H1 (cell line): ENCODE data around the gene ISX. TPM values are rescaled to one million over a fixed set of nuclear protein-coding genes. Genes with fewer than 3 reads are reported as not detected.

ENCODE experiments used
- CTCF ChIA-PET: fragments of 300-600 bp; sonication (Branson Sonifier 250); formaldehyde crosslinking; loops from one replicate; lab custom pipeline; 2021; ENCODE audit not compliant: partially characterized antibody; lab: Charles Lee
- POLR2A ChIA-PET: fragments of 300-600 bp; sonication (Branson Sonifier 250); formaldehyde crosslinking; loops from one replicate; lab custom pipeline; 2021; ENCODE audit warnings: inconsistent platforms; ENCODE audit not compliant: partially characterized antibody; lab: Charles Lee
- DNase-seq, 2 experiments: peaks; one replicate each; pipeline versions ENCODE4 v3.0.0 to v3.0.0-alpha.2; 2010 to 2022; ENCODE audit warnings: low spot score in 2 of 2, low read depth in 1 of 2, mixed read lengths in 1 of 2
- FAIRE-seq: peaks from 2 replicates; lab custom pipeline; 2011; peaks lifted over from hg19 to GRCh38; lab: Jason Lieb, UNC
- H2AFZ ChIP-seq: 2 replicates; pipeline ENCODE4 v1.8.1; 2012; ENCODE audit warnings: low read length, inconsistent platforms
- H2AK5ac ChIP-seq: 2 replicates; pipeline ENCODE4 v1.6.1; 2013; ENCODE audit warnings: low read depth, low read length
- H2BK120ac ChIP-seq: replicated peaks from 2 replicates; pipeline ENCODE3; 2013; ENCODE audit warnings: low read depth, low read length, inconsistent platforms
- H2BK12ac ChIP-seq: 2 replicates; pipeline ENCODE4 v1.6.1; 2013; ENCODE audit warnings: low read depth, low read length
- H2BK15ac ChIP-seq: 2 replicates; pipeline ENCODE4 v1.6.1; 2013; ENCODE audit warnings: low read length
- H2BK20ac ChIP-seq: 2 replicates; pipeline ENCODE4 v1.6.1; 2013; ENCODE audit warnings: low read length
- H2BK5ac ChIP-seq: 2 replicates; pipeline ENCODE4 v1.6.1; 2013; ENCODE audit warnings: low read depth, low read length
- H3K14ac ChIP-seq: 2 replicates; pipeline ENCODE4 v1.6.1; 2013; ENCODE audit warnings: inconsistent platforms; ENCODE audit not compliant: insufficient read length
- H3K18ac ChIP-seq: 2 replicates; pipeline ENCODE4 v1.6.1; 2013; ENCODE audit warnings: low read length; ENCODE audit errors: extremely low read depth
- H3K23ac ChIP-seq: 2 replicates; pipeline ENCODE4 v1.6.1; 2013; ENCODE audit warnings: inconsistent platforms; ENCODE audit not compliant: insufficient read length
- H3K23me2 ChIP-seq: 2 replicates; pipeline ENCODE4 v1.6.1; 2013; ENCODE audit warnings: low read depth, low read length
- H3K27ac ChIP-seq: 2 replicates; pipeline ENCODE4 v1.6.1; 2011; ENCODE audit warnings: low read depth, low read length, inconsistent platforms
- H3K27me3 ChIP-seq, 4 experiments: replicated peaks in 1 of 4; 1 replicate in 1 of 4; 2 replicates in 3 of 4; pipeline versions ENCODE4 v1.6.1 to v1.8.1; 2011 to 2013; ENCODE audit warnings: low read length in 3 of 4, mild to moderate bottlenecking in 3 of 4, inconsistent platforms in 2 of 4, mixed read lengths in 2 of 4, moderate library complexity in 1 of 4; ENCODE audit not compliant: control insufficient read depth in 3 of 4, insufficient read depth in 3 of 4; ENCODE audit errors: extremely low read depth in 1 of 4
- H3K36me3 ChIP-seq, 4 experiments: 2 replicates each; pipeline versions ENCODE4 v1.6.1 to v1.8.1; 2011 to 2013; ENCODE audit warnings: mild to moderate bottlenecking in 4 of 4, low read length in 3 of 4, moderate library complexity in 2 of 4, control low read depth in 1 of 4, inconsistent platforms in 1 of 4; ENCODE audit not compliant: insufficient read depth in 4 of 4, control insufficient read depth in 2 of 4
- H3K4ac ChIP-seq: replicated peaks from 2 replicates; pipeline ENCODE3; 2013; ENCODE audit warnings: low read length, low read depth, mixed read lengths, inconsistent platforms; ENCODE audit not compliant: insufficient read length
- H3K4me1 ChIP-seq, 4 experiments: replicated peaks in 1 of 4; 1 replicate in 1 of 4; 2 replicates in 3 of 4; pipeline versions ENCODE4 v1.6.1 to v1.8.1; 2011 to 2013; ENCODE audit warnings: low read length in 3 of 4, inconsistent platforms in 2 of 4, mixed read lengths in 1 of 4; ENCODE audit not compliant: insufficient read depth in 4 of 4, control insufficient read depth in 3 of 4
- H3K4me2 ChIP-seq, 2 experiments: 2 replicates each; pipeline versions ENCODE4 v1.6.1 to v1.8.1; 2011 to 2013; ENCODE audit warnings: low read depth in 2 of 2, low read length in 2 of 2, control low read depth in 1 of 2, inconsistent platforms in 1 of 2, mild to moderate bottlenecking in 1 of 2; ENCODE audit not compliant: insufficient read depth in 1 of 2
- H3K4me3 ChIP-seq, 4 experiments: fragments of 200-600, 300-600 bp in 1 of 4; sonication (generic), shearing (Covaris generic), sonication (Bioruptor Twin) in 1 of 4; 2 replicates each; pipeline versions ENCODE4 v1.5.1 to v1.8.1; 2011 to 2016; ENCODE audit warnings: low read length in 4 of 4, low read depth in 3 of 4, control low read depth in 2 of 4, inconsistent platforms in 2 of 4, mild to moderate bottlenecking in 2 of 4, mixed read lengths in 1 of 4, moderate library complexity in 1 of 4; ENCODE audit not compliant: insufficient read depth in 2 of 4; ENCODE audit errors: extremely low read depth in 1 of 4
- H3K56ac ChIP-seq: replicated peaks from 2 replicates; pipeline ENCODE3; 2013; ENCODE audit warnings: low read depth, mild to moderate bottlenecking, mixed read lengths, low read length, inconsistent platforms; ENCODE audit not compliant: insufficient read length
- H3K79me1 ChIP-seq: 2 replicates; pipeline ENCODE4 v1.6.1; 2013; ENCODE audit warnings: low read depth, low read length, control low read depth
- H3K79me2 ChIP-seq, 2 experiments: 2 replicates each; pipeline versions ENCODE4 v1.6.1 to v1.8.1; 2012 to 2013; ENCODE audit warnings: low read length in 2 of 2, mild to moderate bottlenecking in 2 of 2, inconsistent platforms in 1 of 2; ENCODE audit not compliant: insufficient read depth in 2 of 2, control insufficient read depth in 1 of 2
- H3K9ac ChIP-seq, 4 experiments: replicated peaks in 1 of 4; 1 replicate in 1 of 4; 2 replicates in 3 of 4; pipeline versions ENCODE4 v1.6.1 to v1.8.1; 2011 to 2013; ENCODE audit warnings: low read depth in 3 of 4, low read length in 3 of 4, control low read depth in 2 of 4, mild to moderate bottlenecking in 2 of 4, moderate library complexity in 2 of 4, inconsistent platforms in 1 of 4; ENCODE audit errors: extremely low read depth in 1 of 4
- H3K9me3 ChIP-seq, 2 experiments: 2 replicates each; pipeline versions ENCODE4 v1.6.1 to v1.8.1; 2012 to 2013; ENCODE audit warnings: mild to moderate bottlenecking in 2 of 2, moderate library complexity in 2 of 2, control low read depth in 1 of 2, inconsistent platforms in 1 of 2, low read depth in 1 of 2, low read length in 1 of 2, mixed read lengths in 1 of 2; ENCODE audit not compliant: insufficient read depth in 2 of 2
- H4K20me1 ChIP-seq, 2 experiments: replicated peaks in 1 of 2; 2 replicates each; pipeline versions ENCODE3 to v1.8.1; 2011 to 2013; ENCODE audit warnings: inconsistent platforms in 2 of 2, low read length in 2 of 2, mild to moderate bottlenecking in 1 of 2; ENCODE audit not compliant: insufficient read depth in 2 of 2, control insufficient read depth in 1 of 2
- H4K5ac ChIP-seq: 2 replicates; pipeline ENCODE4 v1.6.1; 2013; ENCODE audit warnings: low read length, low read depth, mixed read lengths, inconsistent platforms; ENCODE audit not compliant: insufficient read length
- H4K8ac ChIP-seq: 2 replicates; pipeline ENCODE4 v1.8.0; 2013; ENCODE audit warnings: mild to moderate bottlenecking, moderate library complexity, low read length, inconsistent platforms; ENCODE audit not compliant: insufficient read depth; ENCODE audit errors: extremely low read depth
- H4K91ac ChIP-seq: replicated peaks from 2 replicates; pipeline ENCODE3; 2013; ENCODE audit warnings: low read length, mixed read lengths, inconsistent platforms; ENCODE audit not compliant: insufficient read length
- PHF8 ChIP-seq: fragments of 200-600 bp; sonication (generic); conservative IDR thresholded peaks from 2 replicates; pipeline ENCODE4 v1.7.1; 2012; ENCODE audit warnings: low read depth, mild to moderate bottlenecking, inconsistent platforms, low read length, moderate library complexity
- POLR2AphosphoS5 ChIP-seq: IDR thresholded peaks from 2 replicates; pipeline ENCODE4 v1.6.1; 2011; ENCODE audit warnings: low read depth, low read length
- RAD21 ChIP-seq, 2 experiments: IDR thresholded peaks in 1 of 2; conservative IDR thresholded peaks in 1 of 2; 2 replicates each; pipeline ENCODE4 v1.6.1; 2011; ENCODE audit warnings: low read depth in 2 of 2, low read length in 2 of 2, improper control_type of control experiment in 1 of 2, inconsistent platforms in 1 of 2, mild to moderate bottlenecking in 1 of 2, moderate library complexity in 1 of 2
- WGBS, 2 experiments: shearing (Covaris generic) in 1 of 2; methylation state at CpG; one replicate each; pipeline versions ENCODE4 v1.1.6 to v1.1.7; 2013 to 2015; ENCODE audit warnings: low lambda C conversion rate in 2 of 2, mixed read lengths in 2 of 2, inconsistent platforms in 1 of 2, low coverage in 1 of 2, missing lambda C conversion rate in 1 of 2; ENCODE audit not compliant: insufficient replicate concordance in 2 of 2, insufficient coverage in 1 of 2, insufficient read length in 1 of 2; ENCODE audit errors: extremely low coverage in 1 of 2, missing lambda C conversion rate in 1 of 2; 5-methylcytosine and 5-hydroxymethylcytosine counted together
- long read RNA-seq, 2 experiments: library from RNA in 1 of 2; library from capped mRNA in 1 of 2; stranded (forward); transcript quantifications; one replicate each; pipeline ENCODE4 v2.0.0, GENCODE V29; 2021; ENCODE audit warnings: inconsistent platforms in 1 of 2
- polyA minus RNA-seq, 3 experiments: library from RNA; depleted of rRNA, polyadenylated mRNA; stranded (reverse); fragments of >200 nt; gene quantifications; 1 replicate in 2 of 3; 2 replicates in 1 of 3; pipeline ENCODE4 v1.2.3, GENCODE V29; 2011
- polyA plus RNA-seq, 7 experiments: library from polyadenylated mRNA; depleted of rRNA in 3 of 7; stranded (reverse) in 5 of 7; unstranded in 2 of 7; fragments of >200 nt in 5 of 7; fragments of 200-250 nt in 2 of 7; gene quantifications; 1 replicate in 5 of 7; 2 replicates in 1 of 7; 4 replicates in 1 of 7; pipeline versions ENCODE4 v1.2.1 to v1.2.3, GENCODE V29; 2011 to 2013; ENCODE audit warnings: missing spikeins in 2 of 7, mixed read lengths in 2 of 7
- total RNA-seq: library from RNA; stranded (reverse); fragmentation: NEBNext Ultra II Directional; extraction: Animal tissue kit (Norgen Biotek cat#: 25700); gene quantifications from 2 replicates; pipeline ENCODE4 v1.2.1, GENCODE V29; 2021

ISX gene
- not detected in 2 replicates for total RNA-seq
- polyA plus RNA-seq (2011; rRNA removed), result not detected in 2 replicates
- not detected for polyA plus RNA-seq (2011; cell fraction: cytosol; rRNA removed)
- not detected for polyA plus RNA-seq (2011; cell fraction: nucleus; rRNA removed)
- polyA plus RNA-seq (2012, experiment 1 of 2), result not detected in 4 replicates
- not detected for polyA plus RNA-seq (2012, experiment 2 of 2)
- not detected for polyA plus RNA-seq (2013, experiment 1 of 2)
- polyA plus RNA-seq (2013, experiment 2 of 2), result not detected
- polyA minus RNA-seq (2011; rRNA and poly(A)+ RNA removed), result not detected in 2 replicates
- polyA minus RNA-seq (2011; cell fraction: cytosol; rRNA and poly(A)+ RNA removed), result not detected
- polyA minus RNA-seq (2011; cell fraction: nucleus; rRNA and poly(A)+ RNA removed), result not detected
- long read RNA-seq, experiment 1, result 0 reads
- long read RNA-seq, experiment 2, result 0 reads

- Histone ChIP-seq H2BK12ac (no peak within 1 kb of the TSS), H4K5ac (no peak within 1 kb of the TSS), H4K91ac (no peak within 1 kb of the TSS), H3K79me1 (no peaks in the 10 kb centered on the region), H3K56ac (no peak within 1 kb of the TSS), H3K4me3 (no peak within 1 kb of the TSS), H3K27ac (no peak within 1 kb of the TSS), H3K23ac (no peak within 1 kb of the TSS), H2BK20ac (no peak within 1 kb of the TSS), H3K27me3 (no peaks in the 10 kb centered on the region; a peak in 1 of 7 replicates), H3K4me1 (no peaks in the 10 kb centered on the region), H3K23me2 (no peaks in the 10 kb centered on the region), H4K8ac (no peak within 1 kb of the TSS; the same call in 1 of the 2 replicates), H3K4me2 (no peak within 1 kb of the TSS), H4K20me1 (no peaks in the 10 kb centered on the region), H3K14ac (no peak within 1 kb of the TSS), H3K18ac (no peak within 1 kb of the TSS), H3K4ac (no peak within 1 kb of the TSS), H3K9me3 (no peaks in the 10 kb centered on the region), H2BK120ac (no peak within 1 kb of the TSS), H3K9ac (no peak within 1 kb of the TSS), H3K79me2 (no peaks in the 10 kb centered on the region), H2BK5ac (no peak within 1 kb of the TSS), H3K36me3 (no peaks in the 10 kb centered on the region), H2AK5ac (no peak within 1 kb of the TSS), H2AFZ (no peak within 1 kb of the TSS), H2BK15ac (no peak within 1 kb of the TSS)
- ChIA-PET POLR2A (no interaction called here), CTCF (no interaction called here)
- DNase-seq (no peak), FAIRE-seq (no peak)
- no peak for TF ChIP-seq RAD21 (IDR thresholded peaks at IDR 0.05 in 1 of 2, conservative IDR thresholded peaks at IDR 0.05 in 1 of 2; ENCODE audit: low read depth in 2 of 2, low read length in 2 of 2)
- TF ChIP-seq POLR2AphosphoS5, result no peak
- TF ChIP-seq PHF8, result no peak
- 43% methylated on average over 1 of the region's 1 CpG; no CpG with 5 or more reads in 1 of the 2 experiments for WGBS, 2 experiments
These were observed at the start of gene ISX for GRCh38 chr22:35065796-35066218. TSS of gene ISX (plus strand) at chr22:35066158. CDS start at chr22:35067088, 930 bp downstream.
